HCT116 (cell line): ENCODE measurements around the gene OR6C65.

ENCODE experiments used
- CEBPB ChIP-seq: IDR thresholded peaks from 2 replicates; pipeline ENCODE4 v1.6.1; 2012; ENCODE audit warnings: low read depth
- POLR2A ChIP-seq: IDR thresholded peaks from 2 replicates; pipeline ENCODE4 v1.7.0; 2011; ENCODE audit warnings: borderline replicate concordance; ENCODE audit not compliant: insufficient read depth, insufficient read length; ENCODE audit errors: extremely low read depth
- TF ChIP-seq, protein P1 (sequence below): IDR thresholded peaks from 2 replicates; pipeline ENCODE4 v1.6.1; 2012

DNA sequence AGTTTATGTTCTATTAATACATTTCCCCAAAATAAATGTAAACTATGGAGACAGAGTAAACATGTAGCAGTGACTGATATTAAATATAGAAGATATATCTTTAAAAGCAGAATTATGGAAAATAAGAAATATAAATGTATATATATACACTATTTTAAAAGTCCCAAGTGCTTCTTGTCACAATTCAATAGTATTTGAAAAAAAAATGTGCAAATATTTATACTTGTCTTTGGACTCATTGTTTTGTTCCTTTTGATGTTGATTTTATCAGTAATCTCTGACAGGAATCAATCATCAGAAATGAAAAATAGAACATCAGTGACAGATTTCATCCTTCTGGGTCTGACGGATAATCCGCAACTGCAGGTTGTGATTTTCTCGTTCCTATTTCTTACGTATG is 25.6 kb downstream of the OR6C65 start, which contains the start of gene OR6C76:
- TF ChIP-seq, protein P1, sequence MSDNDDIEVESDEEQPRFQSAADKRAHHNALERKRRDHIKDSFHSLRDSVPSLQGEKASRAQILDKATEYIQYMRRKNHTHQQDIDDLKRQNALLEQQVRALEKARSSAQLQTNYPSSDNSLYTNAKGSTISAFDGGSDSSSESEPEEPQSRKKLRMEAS, result no peak
- TF ChIP-seq POLR2A (no peak), CEBPB (no peak)
